Effector memory CD8-positive, alpha-beta T cell (primary cell): Measurements from ENCODE around the gene CNPPD1.

Experiments used
- ATAC-seq: fragments of 150-1000 bp; cut with Tn5 transposase; replicated peaks from 2 replicates; pipeline ENCODE4 v1.10.0; 2021; ENCODE audit warnings: mild to moderate bottlenecking, moderate library complexity
- DNase-seq, 3 experiments: peaks; one replicate each; pipeline ENCODE4 v3.0.0; 2021
- H3K27ac Mint-ChIP-seq, 2 donors: one replicate each; pipeline ENCODE4 v1.8.0; 2022; ENCODE audit warnings: mild to moderate bottlenecking in 2 of 2, mixed read lengths in 2 of 2, moderate library complexity in 2 of 2
- H3K27me3 Mint-ChIP-seq, 2 donors: one replicate each; pipeline ENCODE4 v1.8.0; 2022; ENCODE audit warnings: mixed read lengths in 2 of 2
- H3K36me3 Mint-ChIP-seq: one replicate; pipeline ENCODE4 v1.8.0; 2022; ENCODE audit warnings: mild to moderate bottlenecking, moderate library complexity, mixed read lengths; ENCODE audit not compliant: insufficient read depth
- H3K4me1 Mint-ChIP-seq, 2 donors: one replicate each; pipeline ENCODE4 v1.8.0; 2022; ENCODE audit warnings: low read depth in 2 of 2, mixed read lengths in 2 of 2
- H3K4me3 Mint-ChIP-seq, 2 donors: one replicate each; pipeline ENCODE4 v1.8.0; 2022; ENCODE audit warnings: mild to moderate bottlenecking in 2 of 2, mixed read lengths in 2 of 2, moderate library complexity in 2 of 2
- H3K9me3 Mint-ChIP-seq, 2 donors: one replicate each; pipeline ENCODE4 v1.8.0; 2022; ENCODE audit warnings: mixed read lengths in 2 of 2

The CNPPD1 gene

DNA sequence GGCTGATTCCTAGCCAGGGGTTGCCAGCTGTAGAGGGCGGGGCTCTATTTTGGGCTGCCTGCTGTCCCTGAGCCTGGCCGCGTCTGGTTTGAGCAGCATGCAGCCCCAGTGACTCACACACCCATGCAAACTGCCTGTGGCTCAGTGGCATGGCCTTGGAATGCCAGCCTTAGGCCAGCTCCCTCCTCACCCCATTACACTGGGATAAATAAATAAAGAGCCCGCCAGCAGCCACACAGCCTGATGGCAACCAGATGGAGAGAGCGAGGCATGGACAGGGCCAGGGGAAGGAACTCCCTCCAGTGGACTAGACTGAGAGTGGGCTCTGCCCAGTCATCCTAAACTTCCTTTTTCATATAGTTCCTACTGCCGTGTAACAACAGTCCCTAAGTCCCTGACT, 34.4 kb downstream of the CNPPD1 start:
- H3K4me1 Mint-ChIP-seq = peaks cover 0 to 3% of the 10 kb centered on the region in 2 donors
- H3K27me3 Mint-ChIP-seq = no peaks in the 10 kb centered on the region
- H3K4me3 Mint-ChIP-seq = no peak overlapping the region
- ATAC-seq (no peak), DNase-seq (no peak)
- H3K36me3 Mint-ChIP-seq = peaks cover 29% of the 10 kb centered on the region
- no peak overlapping the region for H3K27ac Mint-ChIP-seq
- H3K9me3 Mint-ChIP-seq = no peaks in the 10 kb centered on the region

DNA sequence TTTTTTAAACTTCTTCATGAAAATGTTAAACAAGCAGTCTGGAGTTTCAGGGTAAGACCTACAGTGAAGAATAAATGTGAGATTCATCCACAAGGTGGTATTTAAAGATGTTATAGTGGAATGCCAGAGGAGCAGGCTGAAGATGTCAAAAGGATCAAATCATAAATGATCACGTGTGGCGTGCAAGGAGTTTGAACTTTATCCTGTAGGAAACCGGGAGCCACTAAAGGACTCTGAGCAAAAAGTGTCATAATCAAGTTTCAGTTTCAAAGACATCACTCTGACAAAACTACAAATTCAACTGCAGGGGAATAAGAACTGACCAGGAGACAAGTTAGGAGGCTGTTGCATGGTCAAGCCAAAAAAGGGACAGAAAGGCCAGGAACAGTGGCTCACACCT, 36.0 kb downstream of the CNPPD1 start:
- no peak for DNase-seq

DNA sequence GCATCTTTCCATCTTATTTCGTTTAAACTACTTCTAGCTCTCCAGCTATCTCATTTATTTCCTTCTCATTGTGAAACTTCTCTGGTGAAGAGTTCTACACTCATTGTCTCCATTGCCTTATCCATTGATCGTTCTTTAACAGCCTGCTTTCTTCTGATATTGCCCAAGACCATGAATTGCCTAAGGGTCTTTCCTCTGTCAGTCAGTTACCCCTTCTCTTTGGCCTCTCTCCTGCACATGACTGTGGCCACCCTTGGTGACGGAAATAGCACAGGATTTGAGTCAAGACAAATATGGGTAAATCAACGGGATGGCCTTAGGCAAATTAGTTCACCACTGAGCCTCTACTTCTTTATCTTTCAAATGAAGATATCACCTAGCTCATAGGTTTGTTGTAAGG, 42.7 kb downstream of the CNPPD1 start:
- no peak for DNase-seq
- H3K4me3 Mint-ChIP-seq = no peak overlapping the region
- no peak for ATAC-seq
- H3K36me3 Mint-ChIP-seq = peaks cover 4% of the 10 kb centered on the region
- H3K27me3 Mint-ChIP-seq = no peaks in the 10 kb centered on the region
- no peaks in the 10 kb centered on the region for H3K9me3 Mint-ChIP-seq
- no peak overlapping the region for H3K27ac Mint-ChIP-seq
- peaks cover 2 to 9% of the 10 kb centered on the region in 2 donors for H3K4me1 Mint-ChIP-seq

More for the DNA sequence above, 36.0 kb downstream of the CNPPD1 start:
- Mint-ChIP-seq H3K27me3 (no peaks in the 10 kb centered on the region), H3K9me3 (no peaks in the 10 kb centered on the region), H3K4me1 (peaks cover 0 to 3% of the 10 kb centered on the region in 2 donors), H3K4me3 (no peak overlapping the region), H3K36me3 (peaks cover 17% of the 10 kb centered on the region), H3K27ac (no peak overlapping the region)
- ATAC-seq = no peak

- peaks cover 5 to 23% of the 10 kb centered on the region in 2 donors for H3K4me1 Mint-ChIP-seq
- ATAC-seq (no peak), DNase-seq (no peak)
- no peak overlapping the region for H3K4me3 Mint-ChIP-seq
- H3K27ac Mint-ChIP-seq = no peak overlapping the region
- H3K9me3 Mint-ChIP-seq = no peaks in the 10 kb centered on the region
- peaks cover 4% of the 10 kb centered on the region for H3K36me3 Mint-ChIP-seq
- H3K27me3 Mint-ChIP-seq = no peaks in the 10 kb centered on the region
Observed at GRCh38 chr2:219131744-219132143, 45.0 kb downstream of the CNPPD1 start.

DNA sequence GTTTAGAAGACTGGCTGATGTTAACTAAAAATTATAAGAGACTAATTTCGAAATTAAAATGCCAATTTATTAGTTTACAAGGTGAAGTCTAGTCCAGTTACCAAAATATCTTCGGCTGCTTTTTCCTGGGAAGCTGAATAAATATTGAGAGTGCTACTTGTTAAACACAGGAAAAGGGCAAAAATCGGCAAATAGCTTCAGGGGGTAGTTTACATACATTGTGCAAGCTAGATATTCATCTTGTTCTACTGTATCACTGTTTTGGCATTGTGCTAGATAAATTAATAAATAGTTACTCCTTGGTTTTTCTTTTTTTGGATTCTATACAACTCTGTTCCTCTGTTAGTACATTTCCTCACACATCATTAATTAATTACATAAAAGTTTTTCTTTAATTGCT, 45.4 kb downstream of the CNPPD1 start:
- H3K27ac Mint-ChIP-seq = no peak overlapping the region
- no peak for ATAC-seq
- H3K36me3 Mint-ChIP-seq = peaks cover 3% of the 10 kb centered on the region
- no peaks in the 10 kb centered on the region for H3K9me3 Mint-ChIP-seq
- peaks cover 8 to 27% of the 10 kb centered on the region in 2 donors for H3K4me1 Mint-ChIP-seq
- DNase-seq = no peak
- H3K4me3 Mint-ChIP-seq = no peak overlapping the region
- H3K27me3 Mint-ChIP-seq = no peaks in the 10 kb centered on the region

- Mint-ChIP-seq H3K27me3 (no peaks in the 10 kb centered on the region), H3K4me1 (peaks cover 15 to 37% of the 10 kb centered on the region in 2 donors), H3K4me3 (no peak overlapping the region), H3K36me3 (no peaks in the 10 kb centered on the region), H3K27ac (no peak overlapping the region), H3K9me3 (no peaks in the 10 kb centered on the region)
- DNase-seq (no peak), ATAC-seq (no peak)
Observed at GRCh38 chr2:219129589-219129988, 47.1 kb downstream of the CNPPD1 start.

- H3K4me1 Mint-ChIP-seq = peaks cover 27 to 44% of the 10 kb centered on the region in 2 donors
- DNase-seq = no peak
- no peak for ATAC-seq
- H3K27ac Mint-ChIP-seq = no peak overlapping the region
- H3K36me3 Mint-ChIP-seq = peaks cover 4% of the 10 kb centered on the region
- no peaks in the 10 kb centered on the region for H3K27me3 Mint-ChIP-seq
- H3K4me3 Mint-ChIP-seq = no peak overlapping the region
- H3K9me3 Mint-ChIP-seq = no peaks in the 10 kb centered on the region
Observed at GRCh38 chr2:219128396-219128795, 48.3 kb downstream of the CNPPD1 start.

- no peak for DNase-seq
- Mint-ChIP-seq H3K4me3 (no peak overlapping the region), H3K4me1 (peaks cover 28 to 45% of the 10 kb centered on the region in 2 donors), H3K27me3 (no peaks in the 10 kb centered on the region), H3K36me3 (peaks cover 4% of the 10 kb centered on the region), H3K9me3 (no peaks in the 10 kb centered on the region), H3K27ac (peak overlapping the region in 1 of 2 donors; percentile 86)
- ATAC-seq = no peak
Observed at GRCh38 chr2:219127037-219127635, 49.6 kb downstream of the CNPPD1 start.

DNA sequence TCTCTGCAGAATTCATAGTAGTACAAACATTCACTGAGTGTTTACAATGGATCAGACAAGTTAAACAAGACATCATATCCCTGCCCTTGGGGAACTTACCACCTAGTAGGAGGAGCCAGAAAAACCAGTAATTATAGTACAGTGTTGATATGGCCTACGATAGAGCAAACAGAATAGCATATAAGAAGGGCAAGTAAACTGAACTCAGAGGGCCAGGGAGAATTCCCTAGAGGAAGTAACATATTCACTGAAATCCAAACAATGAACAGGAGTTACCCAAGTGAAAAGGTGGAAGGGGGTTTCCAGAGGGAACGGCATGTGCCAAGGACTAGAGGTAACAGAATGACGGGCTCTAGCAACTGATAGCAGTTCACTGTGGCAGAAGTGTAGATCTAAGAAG, 50.2 kb downstream of the CNPPD1 start:
- DNase-seq = no peak
- peaks cover 28 to 44% of the 10 kb centered on the region in 2 donors for H3K4me1 Mint-ChIP-seq
- H3K36me3 Mint-ChIP-seq = peaks cover 4% of the 10 kb centered on the region
- H3K9me3 Mint-ChIP-seq = no peaks in the 10 kb centered on the region
- no peak for ATAC-seq
- no peak overlapping the region for H3K4me3 Mint-ChIP-seq
- no peaks in the 10 kb centered on the region for H3K27me3 Mint-ChIP-seq
- H3K27ac Mint-ChIP-seq = peak overlapping the region in 1 of 2 donors; percentile 86

- Mint-ChIP-seq H3K36me3 (peaks cover 6% of the 10 kb centered on the region), H3K9me3 (no peaks in the 10 kb centered on the region), H3K4me1 (peaks cover 28 to 44% of the 10 kb centered on the region in 2 donors), H3K27me3 (no peaks in the 10 kb centered on the region), H3K4me3 (no peak overlapping the region), H3K27ac (peak overlapping the region in 1 of 2 donors; percentile 86)
- DNase-seq = no peak
- ATAC-seq = no peak
Observed at GRCh38 chr2:219125886-219126270, 50.8 kb downstream of the CNPPD1 start.

DNA sequence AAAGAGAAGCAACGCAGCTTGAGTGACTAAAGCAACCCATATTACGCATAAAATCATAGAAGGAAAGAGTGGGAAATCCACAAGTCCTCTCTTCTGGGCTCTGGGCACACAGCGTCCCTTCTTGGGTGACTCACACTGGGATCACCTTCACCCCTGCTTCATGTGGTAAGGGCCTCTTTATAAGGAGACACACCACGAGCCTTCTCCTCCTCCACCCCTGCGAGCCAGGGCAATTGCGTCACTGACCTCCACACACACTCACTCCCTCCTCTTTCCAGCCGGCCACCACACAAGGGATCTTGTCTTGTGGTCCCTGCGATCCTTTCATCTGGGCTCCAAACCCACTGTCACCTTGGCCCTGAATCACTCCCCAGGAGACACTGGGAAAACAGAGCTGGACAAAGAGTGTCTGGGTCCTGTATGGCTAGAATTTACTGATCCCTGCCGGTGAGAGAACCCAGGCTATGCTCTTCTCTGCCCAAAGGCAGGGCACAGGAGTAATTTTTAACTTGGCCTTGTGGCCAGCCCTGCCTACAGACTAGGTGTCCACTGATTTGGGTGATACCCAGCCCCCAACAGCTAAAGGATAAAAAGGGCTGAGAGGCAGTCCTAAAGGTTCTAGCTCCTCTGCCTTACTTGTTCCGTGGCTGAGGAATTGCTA, 51.4 kb downstream of the CNPPD1 start:
- ATAC-seq = no peak
- no peak overlapping the region for H3K4me3 Mint-ChIP-seq

GRCh38 chr2:219124381-219125110, 52.2 kb downstream of the CNPPD1 start:
- peak overlapping the region; percentile 3 to 47 for H3K4me3 Mint-ChIP-seq
- H3K9me3 Mint-ChIP-seq = no peaks in the 10 kb centered on the region
- peaks cover 29 to 51% of the 10 kb centered on the region in 2 donors for H3K4me1 Mint-ChIP-seq
- ATAC-seq (peak; percentile 96), DNase-seq (peak; percentile 15 to 26 (median 19))
- peak overlapping the region; percentile 69 to 86 for H3K27ac Mint-ChIP-seq
- H3K36me3 Mint-ChIP-seq = peaks cover 6% of the 10 kb centered on the region
- H3K27me3 Mint-ChIP-seq = no peaks in the 10 kb centered on the region

More for the DNA sequence above, 51.4 kb downstream of the CNPPD1 start:
- H3K9me3 Mint-ChIP-seq = no peaks in the 10 kb centered on the region
- H3K27me3 Mint-ChIP-seq = no peaks in the 10 kb centered on the region
- peak overlapping the region in 1 of 2 donors; percentile 86 for H3K27ac Mint-ChIP-seq
- DNase-seq = no peak
- H3K36me3 Mint-ChIP-seq = peaks cover 6% of the 10 kb centered on the region
- peaks cover 28 to 44% of the 10 kb centered on the region in 2 donors for H3K4me1 Mint-ChIP-seq

- DNase-seq = no peak
- H3K27ac Mint-ChIP-seq = peak overlapping the region; percentile 69 to 86
Observed at GRCh38 chr2:219123356-219124135, 53.2 kb downstream of the CNPPD1 start.

More at GRCh38 chr2:219123356-219124135, 53.2 kb downstream of the CNPPD1 start:
- ATAC-seq = no peak
- Mint-ChIP-seq H3K9me3 (no peaks in the 10 kb centered on the region), H3K4me1 (peaks cover 28 to 51% of the 10 kb centered on the region in 2 donors), H3K4me3 (peak overlapping the region; percentile 3 to 47), H3K27me3 (no peaks in the 10 kb centered on the region), H3K36me3 (peaks cover 6% of the 10 kb centered on the region)
